Hematopoietic multipotent progenitor cell treated with erythropoietin and hydrocortisone succinate and interleukin-3 and kit ligand, for 17 days (in vitro differentiated cells): Measurements from ENCODE around the gene TCF12.

Experiments used
- DNase-seq: peaks from one replicate; pipeline ENCODE4 v3.0.0-alpha.2; 2015; ENCODE audit warnings: low spot score

TCF12 gene

DNA sequence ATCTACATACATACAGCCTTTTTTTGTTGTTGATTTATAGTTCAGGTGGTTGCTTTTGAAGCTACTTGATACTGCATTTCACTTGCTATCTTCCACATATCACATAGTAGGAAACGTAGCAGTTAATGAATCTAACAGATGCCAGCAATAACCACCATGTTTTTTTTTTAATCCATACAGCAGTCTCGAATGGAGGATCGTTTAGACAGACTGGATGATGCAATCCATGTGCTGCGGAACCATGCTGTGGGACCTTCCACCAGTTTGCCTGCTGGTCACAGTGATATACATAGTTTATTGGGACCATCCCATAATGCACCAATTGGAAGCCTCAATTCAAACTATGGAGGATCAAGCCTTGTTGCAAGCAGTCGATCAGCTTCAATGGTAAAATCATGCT lies 334.6 kb downstream of the TCF12 start:
- DNase-seq: no peak

DNA sequence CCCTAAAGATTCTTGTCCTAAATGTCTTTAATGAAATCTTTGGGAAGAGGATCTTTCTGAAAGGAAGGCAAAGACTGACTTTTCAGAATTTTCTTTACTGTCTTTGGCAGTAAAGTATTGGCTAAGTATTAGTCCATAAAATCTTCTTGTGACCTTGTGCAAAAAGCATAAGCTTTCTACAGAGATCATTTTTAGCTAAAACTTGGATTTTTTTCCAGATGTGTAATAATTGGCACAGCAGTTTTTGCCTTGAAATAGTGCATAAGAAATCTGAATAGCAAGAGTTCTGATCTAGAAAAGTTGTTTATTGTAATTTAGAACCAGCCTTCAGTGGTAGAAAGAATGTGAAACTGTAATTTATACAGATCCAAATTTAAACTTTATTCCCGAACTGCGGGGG lies 335.1 kb downstream of the TCF12 start:
- DNase-seq: no peak

DNA sequence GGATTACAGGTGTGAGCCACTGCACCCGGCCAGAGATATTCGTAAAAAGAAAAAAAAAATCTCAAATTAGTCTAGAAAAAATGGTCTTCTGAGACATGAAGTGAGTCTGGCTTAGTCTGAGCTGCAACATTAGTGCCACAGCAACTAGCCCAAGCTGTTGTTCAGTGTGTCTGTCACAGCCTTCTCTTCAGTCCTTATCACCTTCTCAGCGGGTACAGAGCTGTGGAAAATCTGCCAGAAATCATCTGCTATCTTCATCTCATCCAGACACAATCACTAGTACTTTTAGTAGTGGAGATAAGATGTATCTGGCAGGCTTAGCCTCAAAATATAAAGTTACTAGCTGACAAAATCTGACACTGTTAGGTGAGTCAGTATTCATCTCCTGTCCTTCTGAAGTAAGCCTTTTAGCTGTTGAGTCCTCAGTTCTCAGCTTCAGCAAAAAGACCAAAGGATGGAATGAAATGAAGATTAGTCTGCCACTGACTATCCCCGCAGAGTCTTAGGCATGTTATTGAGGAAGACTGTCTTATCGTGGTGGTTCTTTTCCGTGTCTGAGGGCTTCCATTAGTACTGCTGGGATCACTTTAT lies 337.4 kb downstream of the TCF12 start:
- no peak for DNase-seq

DNA sequence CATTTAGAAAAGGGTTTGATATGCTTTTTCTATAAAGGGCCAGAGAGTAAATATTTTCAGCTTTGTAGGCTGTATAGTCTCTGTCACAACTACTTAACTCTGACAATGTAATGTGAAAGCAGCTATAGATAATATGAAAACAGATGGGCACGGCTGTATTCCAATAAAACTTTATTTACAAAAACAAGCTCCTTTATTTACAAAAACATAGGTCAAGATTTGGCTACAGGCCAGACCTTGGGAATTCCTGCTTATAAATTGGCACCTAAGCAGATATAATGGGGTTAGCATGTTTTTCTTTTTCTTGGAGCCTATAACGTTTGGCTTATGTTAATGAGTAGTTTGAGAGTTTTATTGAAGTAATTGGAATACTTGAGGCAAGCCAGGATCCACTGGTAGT lies 338.5 kb downstream of the TCF12 start:
- no peak for DNase-seq

DNA sequence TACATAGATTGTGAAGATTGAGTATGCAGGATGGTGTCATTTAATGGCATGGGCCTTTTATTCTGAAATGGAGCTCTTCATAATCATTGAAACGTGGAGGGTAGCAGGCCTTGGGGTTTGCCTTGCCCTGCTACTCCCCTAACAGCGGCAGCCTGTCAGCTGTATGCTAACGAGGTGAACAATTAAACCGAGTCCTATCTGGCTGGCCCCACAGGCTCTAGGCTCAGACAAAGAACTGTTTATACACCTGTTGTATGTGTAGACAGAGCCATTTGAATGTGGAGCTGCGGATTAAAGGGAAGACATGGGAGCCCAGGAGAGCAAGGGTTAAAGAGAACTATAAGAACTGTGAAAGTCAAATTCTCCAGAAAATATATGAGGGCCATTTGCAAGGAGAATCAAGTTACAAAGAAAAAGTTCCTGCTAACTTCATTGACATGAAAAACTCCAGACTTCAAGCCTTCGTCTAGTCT lies 341.2 kb downstream of the TCF12 start:
- DNase-seq: no peak

DNA sequence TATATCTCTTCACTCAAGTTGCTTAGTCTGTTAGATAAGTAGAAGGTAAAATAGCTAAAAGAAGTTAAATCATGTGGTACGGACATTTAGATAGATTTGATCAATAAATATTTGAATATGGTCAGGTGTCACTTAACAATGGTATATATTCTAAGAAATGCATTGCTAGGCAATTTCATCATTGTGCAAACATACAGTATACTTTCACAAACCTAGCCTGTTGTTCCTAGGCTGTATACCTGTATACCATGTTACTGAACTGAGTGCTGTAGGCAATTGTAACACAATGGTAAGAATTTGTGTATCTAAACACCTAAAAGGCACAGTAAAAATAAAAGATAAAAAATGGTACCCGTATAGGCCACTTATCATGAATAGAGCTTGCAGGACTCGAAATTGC lies 345.1 kb downstream of the TCF12 start:
- DNase-seq: no peak

DNA sequence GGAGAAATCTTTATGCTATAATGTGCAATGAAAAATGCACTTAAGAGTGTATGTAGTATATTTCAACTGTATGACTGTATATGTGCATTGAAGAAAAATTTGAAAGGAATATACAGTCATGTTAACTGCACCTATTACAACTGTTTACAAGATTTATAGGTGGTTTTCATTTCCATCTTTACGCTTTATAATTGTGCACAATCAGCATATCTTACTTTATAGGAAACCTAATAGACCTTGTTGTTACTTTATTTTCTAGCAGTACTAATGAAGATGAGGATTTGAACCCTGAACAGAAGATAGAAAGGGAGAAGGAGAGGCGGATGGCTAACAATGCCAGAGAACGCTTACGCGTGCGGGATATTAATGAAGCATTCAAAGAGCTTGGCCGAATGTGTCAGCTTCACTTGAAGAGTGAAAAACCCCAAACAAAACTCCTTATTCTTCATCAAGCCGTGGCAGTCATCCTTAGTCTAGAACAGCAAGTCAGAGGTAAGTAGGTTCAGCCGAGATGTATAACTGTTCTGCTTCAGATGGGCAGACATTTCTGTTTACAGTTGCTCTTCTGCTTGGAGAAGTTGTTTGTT lies 354.4 kb downstream of the TCF12 start:
- no peak for DNase-seq

DNA sequence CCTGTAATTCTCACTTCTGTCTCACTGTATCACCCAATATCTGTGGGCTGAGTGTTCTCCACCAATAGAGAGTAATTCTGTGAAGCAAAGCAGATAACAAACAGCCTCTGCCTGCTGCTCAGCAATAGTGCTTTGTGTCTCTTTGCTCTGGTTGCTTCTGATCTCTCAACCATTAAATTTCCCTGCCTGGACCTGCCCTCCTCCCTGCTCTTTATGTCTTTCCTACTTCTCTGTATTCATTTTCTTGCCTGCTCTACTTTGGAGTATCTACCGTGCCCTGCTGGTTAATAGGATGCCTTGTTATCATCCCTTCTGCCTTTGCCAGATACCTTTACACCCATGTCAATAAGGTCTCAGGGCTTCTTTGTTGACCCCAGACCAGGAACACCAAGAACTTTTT lies 355.0 kb downstream of the TCF12 start:
- DNase-seq: no peak

DNA sequence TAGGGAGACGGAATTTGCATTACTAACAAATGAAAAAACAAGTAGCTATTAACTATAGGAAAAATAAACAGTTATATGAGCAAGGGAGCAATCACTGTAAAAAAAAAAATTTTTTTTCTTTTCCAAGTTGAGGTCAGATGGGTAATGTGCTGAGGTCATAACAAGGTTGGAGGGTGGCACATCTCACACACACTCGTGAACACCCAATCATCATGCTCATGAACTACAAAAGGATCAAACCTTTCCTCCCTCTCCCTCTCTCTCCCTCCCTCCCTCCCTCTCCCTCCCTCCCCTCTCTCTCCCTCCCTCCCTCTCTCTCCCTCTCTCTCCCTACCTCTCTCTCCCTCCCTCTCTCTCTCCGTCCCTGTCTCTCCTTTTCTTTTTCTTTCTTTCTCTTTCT lies 360.0 kb downstream of the TCF12 start:
- no peak for DNase-seq

DNA sequence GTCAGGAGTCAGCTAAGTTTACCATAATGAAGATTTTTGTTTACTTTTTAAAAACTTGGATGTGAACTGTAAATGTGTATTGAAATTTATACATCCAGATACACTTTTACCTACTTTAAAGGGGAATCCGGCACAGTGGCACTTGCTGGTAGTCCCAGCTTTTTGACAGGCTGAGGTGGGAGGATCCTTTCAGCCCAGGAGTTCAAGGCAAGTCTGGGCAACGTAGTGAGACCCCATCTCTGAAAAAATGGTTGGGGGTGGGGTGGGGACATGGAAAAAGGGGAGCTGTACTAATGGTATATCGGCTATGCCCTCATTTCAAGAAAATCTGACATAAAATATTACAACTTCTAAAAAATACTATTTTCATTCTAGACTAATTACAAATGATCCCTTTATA lies 362.0 kb downstream of the TCF12 start:
- no peak for DNase-seq

DNA sequence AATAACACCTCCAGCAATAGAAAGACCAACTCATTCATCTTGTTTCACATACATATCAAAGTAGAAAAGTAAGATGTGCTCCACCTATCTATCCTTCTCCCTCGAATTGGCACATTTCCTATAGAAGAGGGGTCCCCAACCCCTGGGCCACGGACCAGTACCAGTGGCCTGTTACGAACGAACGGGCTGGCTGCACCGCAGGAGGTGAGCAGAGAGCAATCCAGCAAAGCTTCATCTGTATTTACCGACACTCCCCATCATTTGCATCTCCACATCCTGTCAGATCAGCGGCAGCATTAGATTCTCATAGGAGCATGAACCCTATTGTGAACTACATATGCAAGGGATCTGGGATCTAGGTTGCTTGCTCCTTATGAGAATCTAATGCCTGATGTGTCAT lies 362.9 kb downstream of the TCF12 start:
- DNase-seq: no peak

DNA sequence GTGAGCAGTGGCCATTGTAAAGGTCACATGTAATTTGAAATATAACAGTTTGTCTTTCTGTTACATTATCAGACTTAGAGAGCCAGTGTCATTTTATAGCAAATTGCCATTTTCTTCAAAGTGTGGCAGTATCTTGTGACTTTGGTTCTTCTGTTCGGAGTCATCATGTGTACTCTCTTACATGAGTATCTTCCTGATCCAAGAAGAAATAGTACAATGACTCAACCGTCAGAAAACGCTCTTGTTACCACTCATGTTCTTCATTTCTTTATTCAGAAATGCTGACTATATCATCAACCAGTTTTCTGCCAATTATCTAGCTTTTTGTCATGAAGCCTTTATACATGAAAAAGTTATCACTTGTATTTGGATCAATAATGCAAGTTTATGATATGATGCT lies 364.2 kb downstream of the TCF12 start:
- DNase-seq: no peak

DNA sequence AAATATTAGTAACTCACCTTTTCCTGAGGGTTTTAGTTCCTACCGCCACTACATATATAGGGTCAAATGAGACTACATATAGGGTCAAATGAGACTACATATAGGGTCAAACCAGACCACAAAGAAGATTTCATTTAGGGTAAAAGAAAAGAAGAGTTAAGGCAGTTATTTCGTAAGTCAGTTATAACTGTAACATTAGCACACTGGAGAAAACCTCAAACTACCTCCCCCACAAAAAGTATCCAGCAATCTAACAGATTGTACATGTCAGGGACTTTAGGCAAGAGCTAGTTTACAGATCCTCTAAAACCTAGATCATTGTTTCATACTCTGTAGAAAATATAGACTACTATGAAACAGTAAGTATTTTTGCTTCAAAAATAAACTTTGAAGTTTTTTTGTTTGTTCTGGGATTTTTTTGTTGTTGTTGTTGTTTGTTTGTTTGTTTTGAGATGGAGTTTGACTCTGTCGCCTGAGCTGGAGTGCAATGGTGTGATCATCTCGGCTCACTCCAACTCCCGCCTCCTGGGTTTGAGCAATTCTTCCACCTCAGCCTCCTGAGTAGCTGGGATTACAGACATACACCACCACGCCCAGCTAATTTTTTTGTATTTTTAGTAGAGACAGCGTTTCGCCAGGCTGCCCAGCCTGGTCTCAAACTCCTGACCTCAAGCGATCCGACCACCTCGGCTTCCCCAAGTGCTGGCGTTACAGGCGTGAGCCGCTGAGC lies 365.5 kb downstream of the TCF12 start:
- no peak for DNase-seq

DNA sequence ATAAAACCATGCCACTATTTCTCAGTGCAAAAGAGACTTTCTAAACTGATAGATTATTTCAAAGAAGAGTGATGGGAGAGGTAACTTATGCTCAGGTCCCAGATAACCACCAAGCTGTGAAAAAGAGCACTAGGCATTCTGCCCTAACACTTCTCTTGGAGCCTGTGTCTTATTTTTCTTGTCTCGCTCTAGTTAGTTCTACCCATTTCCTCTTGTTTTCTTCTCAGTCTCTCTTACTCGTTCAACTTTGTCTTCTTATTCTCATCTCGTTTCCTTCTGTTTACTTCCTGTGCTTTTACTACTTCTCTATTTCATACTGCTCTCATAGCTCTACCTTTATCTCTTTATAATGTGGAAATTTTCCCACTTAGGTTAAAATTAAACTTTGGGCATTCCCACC lies 366.1 kb downstream of the TCF12 start:
- no peak for DNase-seq

DNA sequence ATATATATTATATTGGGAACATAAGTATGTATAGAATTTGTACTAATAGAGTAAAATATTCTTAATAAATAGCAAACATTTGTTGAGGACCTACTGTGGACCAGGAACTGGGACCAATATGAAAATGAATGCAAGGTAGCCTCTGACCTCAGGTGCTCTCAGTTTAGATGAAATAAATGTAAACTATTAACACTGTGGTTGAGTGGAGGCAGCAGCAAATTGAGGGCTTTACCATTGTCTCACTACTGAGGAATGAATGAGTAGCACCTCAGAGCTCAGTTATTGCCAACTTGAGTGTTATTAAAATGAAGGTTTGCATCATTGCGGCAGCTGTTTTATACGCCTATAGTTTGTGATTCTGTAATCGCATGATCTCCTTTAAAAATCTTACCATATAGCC lies 366.9 kb downstream of the TCF12 start:
- no peak for DNase-seq

DNA sequence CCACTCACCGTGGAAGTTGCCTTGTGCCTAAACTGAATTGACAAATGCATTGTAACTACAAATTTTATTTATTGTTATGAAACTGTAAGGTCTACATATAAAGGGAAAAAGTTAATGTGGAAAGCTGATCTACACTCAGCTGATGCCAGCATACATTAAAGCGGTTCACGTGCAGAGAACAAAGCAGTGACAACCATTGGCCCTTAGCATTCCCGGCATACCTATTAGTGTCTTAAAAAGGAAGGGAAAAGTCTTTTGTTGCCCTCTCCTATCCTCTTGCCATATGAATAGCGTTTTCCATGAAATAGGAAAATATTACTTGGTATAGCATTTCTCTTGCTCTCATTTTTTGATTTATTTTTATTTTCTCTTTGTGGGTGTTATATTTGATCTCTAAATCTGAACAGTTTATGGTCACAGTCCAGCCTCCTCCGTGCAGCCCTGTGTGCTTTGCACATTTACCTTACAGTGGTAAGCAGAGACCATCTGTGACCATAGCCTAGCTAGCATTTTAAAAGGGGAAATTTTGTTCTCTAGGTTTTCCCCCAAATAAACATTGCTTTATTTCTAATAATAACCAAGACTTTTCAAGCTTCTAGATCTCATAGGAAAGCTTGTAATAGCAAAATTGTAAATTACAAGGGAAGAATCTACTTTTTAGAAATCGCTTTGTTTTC lies 368.1 kb downstream of the TCF12 start:
- no peak for DNase-seq

DNA sequence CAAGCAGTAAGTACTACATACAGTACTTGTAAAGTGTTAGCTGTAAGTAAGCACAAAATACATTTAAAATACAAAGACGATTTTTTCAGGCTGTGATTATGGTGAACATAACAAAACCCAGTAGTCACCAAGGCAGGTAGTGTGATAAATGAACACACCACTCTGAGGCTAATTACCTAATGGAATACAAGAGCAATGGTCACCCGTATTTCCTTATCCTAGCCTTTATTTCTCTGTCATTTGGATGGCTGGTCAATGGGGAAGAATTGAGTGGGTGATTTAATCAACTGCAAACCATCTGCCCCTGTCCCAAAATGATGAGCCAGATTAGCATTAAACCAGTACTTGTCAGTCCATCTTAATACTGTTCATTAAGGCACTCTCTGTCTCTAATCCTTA lies 368.7 kb downstream of the TCF12 start:
- no peak for DNase-seq

DNA sequence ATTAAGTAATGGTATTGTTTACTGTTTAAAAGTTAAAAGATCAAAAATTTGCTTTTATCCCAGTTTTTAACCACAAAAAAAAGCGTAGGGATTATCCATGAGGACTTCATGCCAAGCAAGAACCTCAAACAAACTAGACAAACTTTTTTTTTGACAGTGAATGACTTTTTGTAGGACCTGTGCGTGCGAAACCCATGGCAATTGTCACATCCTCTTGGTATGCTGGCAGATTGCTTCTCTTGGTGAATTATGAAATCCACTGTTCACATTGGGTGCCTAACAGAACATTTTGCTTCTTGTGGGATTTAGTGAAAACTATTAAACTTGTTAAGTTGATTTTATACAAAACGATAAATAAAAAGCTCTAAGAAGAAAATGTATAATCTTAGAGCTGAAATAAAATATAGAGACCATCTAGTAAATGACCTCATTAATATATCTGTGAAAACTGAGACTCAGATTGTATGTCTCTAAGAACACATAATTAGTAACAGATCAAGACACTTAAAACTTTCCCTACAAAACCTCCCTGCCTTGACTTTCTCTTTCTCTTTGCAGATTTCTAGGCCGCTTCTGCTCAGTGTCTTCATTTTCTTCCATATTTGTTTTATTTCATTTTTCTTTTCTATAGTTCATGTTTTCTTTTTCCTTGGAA lies 370.6 kb downstream of the TCF12 start:
- DNase-seq: no peak

DNA sequence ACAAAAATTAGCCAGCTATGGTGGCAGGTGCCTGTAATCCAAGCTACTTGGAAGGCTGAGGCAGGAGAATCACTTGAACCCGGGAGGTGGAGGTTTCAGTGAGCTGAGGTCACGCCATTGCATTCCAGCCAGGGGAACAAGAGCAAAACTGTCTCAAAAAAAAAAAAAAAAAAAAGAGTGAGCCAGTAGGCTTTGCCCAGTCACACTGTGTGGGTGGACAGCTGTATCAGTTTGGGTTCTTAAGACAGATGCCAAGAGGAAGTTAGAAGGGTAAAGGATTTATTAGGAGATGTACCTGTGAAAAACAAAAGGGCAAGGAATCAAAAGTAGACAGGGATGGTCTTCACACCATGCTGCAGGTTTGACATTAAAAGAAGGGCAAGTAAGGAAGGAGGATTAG lies 371.7 kb downstream of the TCF12 start:
- no peak for DNase-seq

DNA sequence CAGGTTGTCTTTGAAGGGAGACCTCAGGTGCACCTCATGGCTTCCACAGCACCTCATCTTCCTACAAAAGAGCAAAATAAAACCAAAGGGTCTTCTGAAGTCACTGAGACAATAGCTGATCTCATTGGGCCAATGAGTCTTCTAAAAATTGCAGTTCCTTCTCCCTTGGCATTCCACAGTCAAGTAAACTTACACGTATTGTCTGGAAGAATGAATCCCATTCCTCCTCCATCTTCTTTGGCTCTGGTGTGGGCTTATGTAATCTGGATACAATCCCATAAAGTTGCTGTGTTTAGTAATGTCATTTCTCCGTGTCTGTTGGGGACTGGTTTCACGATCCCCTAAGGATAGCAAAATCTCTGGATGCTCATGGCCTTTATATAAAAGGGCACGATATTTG lies 372.4 kb downstream of the TCF12 start:
- DNase-seq: no peak

DNA sequence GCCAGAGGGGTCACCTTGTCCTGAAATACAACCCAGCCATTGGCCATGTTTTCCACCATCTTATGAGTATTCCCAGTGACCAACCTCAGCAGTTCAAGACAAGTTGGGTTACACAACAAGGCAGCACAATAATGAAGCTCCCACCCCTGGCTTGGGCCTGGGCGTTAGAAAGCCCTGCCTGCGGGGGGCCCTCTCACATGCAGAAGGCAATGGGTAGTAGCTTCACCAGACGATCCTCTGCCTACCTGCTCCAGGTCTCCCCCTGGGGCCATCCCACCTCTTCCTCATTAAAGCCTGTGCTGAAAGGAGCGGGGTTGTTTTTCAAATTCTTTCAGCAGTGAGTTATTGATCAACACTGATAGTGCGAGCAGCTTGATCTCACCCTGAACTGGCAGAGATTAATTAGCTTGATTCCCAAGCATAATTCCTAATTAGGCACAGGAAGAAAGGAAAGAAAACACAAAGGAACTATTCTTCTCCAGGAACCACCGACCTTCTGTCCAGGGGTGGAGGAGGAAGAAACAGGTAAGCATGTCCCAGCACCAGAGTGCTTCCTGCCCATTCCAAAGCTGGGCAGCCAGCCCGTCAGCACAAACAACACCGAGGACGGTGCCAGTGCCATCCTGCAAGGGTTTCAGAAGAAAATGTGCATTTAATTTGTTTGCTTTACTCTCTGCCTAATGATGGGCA lies 378.2 kb downstream of the TCF12 start:
- DNase-seq: no peak

DNA sequence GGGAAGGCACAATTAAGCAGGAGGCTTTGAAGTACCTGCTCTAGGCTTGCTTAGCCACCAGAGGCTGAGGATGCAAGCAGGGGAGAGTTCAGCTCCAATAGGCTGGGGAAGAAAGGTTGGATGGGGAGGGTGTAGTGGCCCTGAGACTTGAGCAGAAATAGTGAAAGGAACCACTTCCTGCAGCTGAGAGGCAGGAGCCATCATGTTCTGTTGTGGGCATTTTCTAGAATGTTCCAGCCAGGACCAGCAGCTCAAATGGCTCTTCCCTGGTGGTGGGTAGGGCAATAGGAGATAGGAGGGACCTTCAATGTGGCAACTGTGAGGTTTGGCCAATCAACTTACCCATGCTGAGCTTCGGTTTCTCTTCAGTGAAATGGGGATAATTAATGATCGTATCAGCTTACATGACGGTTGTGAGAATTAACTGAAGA lies 378.7 kb downstream of the TCF12 start:
- no peak for DNase-seq
